ENCODE data around the gene PSTK.
A peak's percentile ranks its signal among the peaks of the same experiment; 100 is the strongest.

Gene PSTK

DNA sequence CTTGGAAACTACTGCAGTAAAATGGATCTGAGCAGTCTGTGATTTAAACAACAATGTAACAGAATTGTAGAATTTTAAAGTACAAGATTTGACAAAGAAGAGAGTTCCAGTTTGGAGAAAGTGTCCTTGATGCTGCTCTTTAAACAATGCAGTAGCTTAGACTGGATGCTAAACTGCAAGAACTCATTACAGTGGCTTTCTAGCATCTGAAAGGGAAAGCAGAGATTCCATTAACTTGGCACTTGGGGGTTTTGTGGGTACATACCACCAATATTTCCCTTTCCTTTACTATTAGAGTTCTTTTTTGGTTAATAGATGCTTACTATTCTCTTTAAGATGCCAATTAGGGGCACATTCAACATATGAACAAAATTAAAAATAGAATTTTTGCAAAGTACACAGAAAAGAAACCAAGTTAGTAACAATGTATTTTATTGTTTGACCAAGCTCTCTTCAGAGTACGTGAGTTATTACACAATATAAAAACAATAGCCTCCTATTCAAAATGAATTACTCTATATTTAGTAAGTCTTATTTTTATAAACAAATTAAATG, 11.9 kb downstream of the PSTK start:
- DNase-seq (ENCODE audit: low spot score), result no peak

DNA sequence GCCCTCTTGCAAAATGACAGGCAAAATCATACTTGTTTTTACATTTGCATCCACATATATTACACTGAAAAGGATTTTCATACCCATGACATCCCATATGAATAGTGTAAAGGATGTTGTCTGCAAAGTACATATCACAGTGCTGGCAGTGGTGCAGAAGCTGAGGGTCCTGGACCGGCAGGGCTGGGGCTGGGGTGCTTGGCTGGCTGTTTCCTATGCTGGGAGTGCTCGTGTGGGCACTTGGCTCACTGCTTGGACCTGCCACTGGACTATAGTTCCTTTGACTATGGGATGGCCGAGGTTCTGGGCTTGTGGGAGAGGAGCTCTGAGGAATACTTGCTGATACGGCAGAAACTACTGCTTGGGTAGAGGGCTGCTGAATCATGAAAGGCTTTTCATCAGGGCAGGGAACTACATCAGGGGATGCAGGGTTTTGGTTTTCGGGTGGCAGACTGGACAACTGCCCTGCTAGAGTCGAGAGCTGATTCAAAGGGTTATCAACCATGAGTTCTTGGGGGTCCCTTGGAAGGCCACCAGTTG, 13.7 kb downstream of the PSTK start:
- no peak for DNase-seq (ENCODE audit: low spot score)

DNA sequence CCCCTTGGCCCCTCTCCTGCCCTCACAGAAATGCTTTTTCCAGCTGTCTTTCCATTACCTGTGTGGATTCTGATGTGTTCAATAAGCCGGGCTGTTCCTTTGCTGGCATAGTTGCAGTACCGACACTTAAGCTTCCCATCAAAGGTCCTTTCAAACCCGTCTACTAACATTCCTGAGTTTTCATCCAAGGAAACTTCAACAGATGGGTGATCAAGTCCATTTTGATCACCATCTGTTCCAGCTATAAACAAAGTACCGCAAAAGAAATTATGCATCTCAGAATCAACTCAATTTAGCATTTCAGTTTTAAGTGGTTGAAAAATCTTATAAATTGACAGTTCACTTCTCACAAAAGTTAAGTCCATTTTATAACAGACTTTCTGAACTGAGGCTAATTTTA, 15.7 kb downstream of the PSTK start:
- DNase-seq (ENCODE audit: low spot score), result no peak

- DNase-seq (ENCODE audit: low spot score), result no peak
Measured at GRCh38 chr10:122997864-122998263, 17.7 kb downstream of the PSTK start.

DNA sequence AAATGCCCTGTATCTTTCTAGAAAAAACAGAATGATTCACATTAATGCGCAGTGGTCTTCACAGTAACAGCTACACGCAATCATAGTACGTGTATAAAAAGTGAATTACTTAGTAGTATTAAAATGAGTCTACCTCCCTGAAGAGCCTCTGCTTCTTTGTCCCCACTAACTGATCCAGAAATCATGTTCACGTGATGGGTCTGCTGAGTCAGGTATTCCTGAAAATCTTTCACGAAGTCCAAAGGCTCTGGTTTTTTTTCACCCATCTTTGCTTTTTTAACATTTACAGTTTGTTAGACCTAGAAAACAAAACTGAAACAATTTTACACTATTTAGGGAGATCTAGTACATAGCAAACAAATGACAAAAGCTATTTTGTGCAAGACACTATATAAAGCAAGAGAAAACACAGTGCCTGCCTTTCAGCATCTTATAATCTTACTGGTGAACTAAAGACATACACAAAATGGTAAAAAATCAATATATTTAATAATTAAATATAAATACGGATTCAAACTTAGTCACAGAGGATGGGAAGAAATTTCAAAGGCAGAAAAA, 18.2 kb downstream of the PSTK start:
- DNase-seq (ENCODE audit: low spot score), result no peak

DNA sequence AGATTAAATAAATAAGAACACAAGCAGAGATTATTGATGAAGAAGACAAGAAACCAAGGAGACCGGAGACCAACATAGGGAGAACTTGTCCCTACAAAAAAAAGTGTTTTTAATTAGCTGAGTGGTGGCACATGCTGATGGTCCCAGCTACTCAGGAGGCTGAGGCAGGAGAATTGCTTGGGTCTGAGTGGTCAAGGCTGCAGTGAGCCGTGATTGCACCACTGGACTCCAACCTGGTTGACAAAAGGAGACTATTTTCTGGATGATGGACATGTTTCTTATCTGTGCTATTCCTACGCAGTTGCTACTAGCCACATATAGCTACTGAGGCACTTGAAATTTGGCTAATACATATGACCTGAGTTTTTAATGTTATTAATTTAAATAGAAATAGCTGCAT, 18.7 kb downstream of the PSTK start:
- DNase-seq (ENCODE audit: low spot score), result no peak

DNA sequence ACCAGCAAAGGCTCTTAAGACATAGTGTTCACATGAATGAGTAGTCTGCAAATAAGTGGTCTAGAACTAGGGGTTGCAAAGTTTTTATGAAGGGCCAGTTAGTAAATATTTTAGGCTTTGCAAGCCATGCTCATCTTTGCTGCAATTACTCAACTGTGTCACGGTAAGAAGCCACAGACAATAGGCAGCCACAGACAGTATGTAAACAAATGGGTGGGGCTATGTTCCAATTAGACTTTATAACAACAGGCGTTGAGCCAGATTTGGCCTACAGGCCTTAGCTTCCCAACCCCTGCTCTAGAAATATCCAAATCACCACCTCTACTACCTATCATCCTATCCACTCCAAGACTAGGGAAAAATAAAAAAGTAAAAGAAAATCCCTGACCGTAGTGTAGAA, 19.1 kb downstream of the PSTK start:
- no peak for DNase-seq (ENCODE audit: low spot score)

DNA sequence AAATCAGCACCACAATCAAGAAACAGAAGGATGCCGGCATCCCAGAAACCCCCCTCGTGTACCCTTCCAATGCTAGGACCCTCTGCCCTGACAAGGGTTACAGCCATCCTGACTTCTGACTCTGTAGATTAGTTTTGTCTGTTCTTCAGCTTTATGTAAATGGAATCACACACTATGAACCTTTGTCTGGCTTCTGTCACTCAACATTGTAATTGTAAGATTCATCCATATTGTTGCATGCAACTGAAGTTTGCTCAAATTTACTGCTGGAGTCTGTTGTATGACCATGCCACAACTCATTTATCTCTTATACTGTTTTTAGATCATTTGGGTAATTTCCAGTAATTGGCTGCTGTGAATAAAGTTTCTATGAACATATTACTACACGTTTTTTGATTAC, 20.0 kb downstream of the PSTK start:
- DNase-seq (ENCODE audit: low spot score), result no peak

DNA sequence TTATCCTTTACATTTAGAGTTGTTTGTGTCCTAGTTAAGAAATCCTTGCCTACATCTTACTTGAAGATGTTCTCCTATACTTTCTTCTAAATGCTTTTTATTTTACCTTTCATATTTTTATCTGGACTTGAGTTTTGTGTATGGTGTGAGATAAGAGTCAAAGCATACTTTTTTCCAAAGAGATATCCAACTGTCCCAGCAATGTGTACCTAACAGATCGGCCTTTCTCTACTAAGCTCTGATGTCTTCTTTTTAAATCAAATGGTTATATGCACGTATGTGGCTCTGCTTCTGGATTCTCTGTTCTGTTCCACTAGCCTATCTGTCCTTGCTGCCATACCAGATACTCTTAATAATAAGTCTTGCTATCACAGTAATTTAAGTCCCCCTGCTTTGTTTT, 21.2 kb downstream of the PSTK start:
- DNase-seq (ENCODE audit: low spot score), result no peak

DNA sequence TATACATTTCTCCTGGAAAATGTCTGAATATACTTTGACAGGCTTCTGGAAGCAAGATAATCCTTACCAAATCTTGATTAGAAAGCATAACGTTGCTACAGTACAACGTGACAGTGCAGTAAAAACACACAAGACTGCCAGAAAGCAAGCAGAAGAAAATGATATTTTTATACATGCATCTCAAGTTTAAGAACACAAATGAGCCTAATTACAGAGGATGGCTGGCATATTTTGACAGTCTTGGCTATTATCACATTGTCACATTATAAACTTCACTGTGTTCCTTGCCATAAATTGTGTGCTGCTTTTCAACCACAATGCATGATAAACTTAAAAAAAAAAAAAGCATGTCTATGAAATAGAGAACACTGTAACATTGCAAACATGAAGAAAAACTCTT, 24.1 kb downstream of the PSTK start:
- DNase-seq (ENCODE audit: low spot score), result no peak

DNA sequence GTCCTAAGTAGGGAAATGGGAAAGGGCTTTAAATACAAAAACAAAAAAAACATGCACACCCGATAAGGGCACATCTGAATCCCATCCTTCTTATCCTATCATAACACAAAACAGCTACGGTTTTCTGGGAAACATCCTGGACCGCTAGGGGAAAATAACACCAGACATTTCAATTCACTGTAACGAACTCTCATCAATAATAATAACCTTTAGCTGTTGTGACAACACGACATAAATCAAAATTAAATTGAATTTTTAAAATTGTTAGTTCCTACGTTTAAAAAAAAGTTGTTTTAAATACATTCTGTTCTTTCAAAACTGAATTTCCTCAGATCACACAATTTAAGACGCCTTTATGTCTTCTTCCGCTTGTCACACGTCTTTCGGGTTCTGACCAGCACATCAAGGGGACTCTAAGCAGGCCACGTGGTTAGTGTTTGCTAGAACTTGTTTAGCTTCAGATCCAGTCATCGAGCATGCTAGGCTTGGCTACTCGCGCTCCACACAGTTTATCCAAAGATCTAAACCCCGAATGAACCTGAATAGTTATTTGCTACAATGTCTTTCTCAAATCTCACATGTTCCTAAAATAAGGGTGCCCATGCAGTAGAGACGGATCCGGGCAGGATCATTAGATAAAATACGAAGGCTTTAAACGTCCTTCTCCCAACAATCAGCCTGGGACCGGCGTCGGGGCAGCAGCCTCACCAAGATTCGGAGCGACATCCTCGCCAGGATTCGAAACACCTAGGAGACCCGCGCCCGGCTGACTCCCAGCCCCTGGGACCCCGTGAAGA, 27.6 kb downstream of the PSTK start:
- DNase-seq (ENCODE audit: low spot score), result peak; percentile 71

GRCh38 chr10:123008355-123009104, 28.3 kb downstream of the PSTK start, which contains the start of the genes ACADSB and IKZF5:
Gene ACADSB, plus strand, starts transcription at chr10:123009006. Its CDS starts 24 bp downstream, at chr10:123009030.
Gene IKZF5, minus strand, starts transcription at chr10:123008795. Its CDS starts 10,170 bp downstream, at chr10:122998625.
- peak; percentile 98 for DNase-seq (ENCODE audit: low spot score)

GRCh38 chr10:123009105-123009820, 29.1 kb downstream of the PSTK start:
- DNase-seq (ENCODE audit: low spot score), result peak; percentile 19

DNA sequence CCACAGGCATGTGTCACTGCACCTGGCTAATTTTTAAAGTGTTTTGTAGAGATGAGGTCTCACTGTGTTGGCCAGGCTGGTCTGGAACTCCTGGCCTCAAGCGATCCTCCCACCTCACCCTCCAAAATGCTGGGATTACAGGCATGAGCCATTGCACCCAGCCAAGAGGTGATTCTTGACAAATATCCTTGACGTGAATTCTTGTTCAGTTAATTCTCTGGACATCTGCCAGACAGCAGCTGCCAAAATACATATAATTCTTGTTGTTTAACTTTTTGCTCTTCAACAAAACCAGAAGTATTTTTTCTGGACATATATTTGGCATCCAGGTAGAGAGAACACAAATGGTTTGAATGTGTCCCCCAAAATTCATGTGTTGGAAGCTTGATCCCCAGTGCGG, 31.8 kb downstream of the PSTK start:
- no peak for DNase-seq (ENCODE audit: low spot score)

DNA sequence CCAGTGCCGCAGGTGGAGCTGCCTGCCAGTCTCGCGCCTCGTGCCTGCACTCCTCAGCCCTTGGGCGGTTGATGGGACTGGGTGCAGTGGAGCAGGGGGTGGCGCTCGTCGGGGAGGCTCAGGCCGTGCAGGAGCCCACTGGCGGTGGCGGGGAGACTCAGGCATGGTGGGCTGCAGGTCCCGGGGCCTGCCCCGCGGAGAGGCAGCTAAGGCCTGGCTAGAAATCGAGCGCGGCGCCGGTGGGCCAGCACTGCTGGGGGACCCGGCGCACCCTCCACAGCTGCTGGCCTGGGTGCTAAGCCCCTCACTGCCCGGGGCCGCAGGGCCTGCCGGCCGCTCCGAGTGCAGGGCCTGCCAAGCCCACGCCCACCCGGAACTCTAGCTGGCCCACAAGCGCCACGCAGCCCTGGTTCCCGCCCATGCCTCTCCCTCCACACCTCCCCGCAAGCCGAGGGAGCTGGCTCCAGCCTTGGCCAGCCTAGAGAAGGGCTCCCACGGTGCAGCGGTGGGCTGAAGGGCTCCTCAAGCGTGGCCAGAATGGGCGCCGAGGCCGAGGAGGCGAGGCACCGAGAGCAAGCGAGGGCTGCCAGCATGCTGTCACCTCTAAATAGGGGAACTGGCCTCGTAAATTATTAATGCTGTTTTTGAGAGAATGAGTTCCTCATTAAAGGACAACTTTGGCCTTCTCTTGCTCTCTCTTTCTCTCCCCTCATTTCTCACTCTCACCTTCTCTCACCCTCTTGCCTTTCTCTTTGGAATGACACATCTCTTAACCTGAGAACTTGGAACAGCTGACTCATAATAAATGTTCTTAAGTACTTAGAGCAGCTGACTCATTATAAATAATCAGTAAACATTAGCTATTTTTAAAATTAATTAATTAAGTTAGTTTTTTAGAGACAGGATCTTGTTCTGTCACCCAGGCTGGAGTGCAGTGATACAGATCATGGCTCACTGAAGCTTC, 33.5 kb downstream of the PSTK start:
- DNase-seq (ENCODE audit: low spot score), result no peak

GRCh38 chr10:123014772-123015171, 34.6 kb downstream of the PSTK start:
- no peak for DNase-seq (ENCODE audit: low spot score)

- no peak for DNase-seq (ENCODE audit: low spot score)
Measured at GRCh38 chr10:123016228-123016627, 36.0 kb downstream of the PSTK start.

DNA sequence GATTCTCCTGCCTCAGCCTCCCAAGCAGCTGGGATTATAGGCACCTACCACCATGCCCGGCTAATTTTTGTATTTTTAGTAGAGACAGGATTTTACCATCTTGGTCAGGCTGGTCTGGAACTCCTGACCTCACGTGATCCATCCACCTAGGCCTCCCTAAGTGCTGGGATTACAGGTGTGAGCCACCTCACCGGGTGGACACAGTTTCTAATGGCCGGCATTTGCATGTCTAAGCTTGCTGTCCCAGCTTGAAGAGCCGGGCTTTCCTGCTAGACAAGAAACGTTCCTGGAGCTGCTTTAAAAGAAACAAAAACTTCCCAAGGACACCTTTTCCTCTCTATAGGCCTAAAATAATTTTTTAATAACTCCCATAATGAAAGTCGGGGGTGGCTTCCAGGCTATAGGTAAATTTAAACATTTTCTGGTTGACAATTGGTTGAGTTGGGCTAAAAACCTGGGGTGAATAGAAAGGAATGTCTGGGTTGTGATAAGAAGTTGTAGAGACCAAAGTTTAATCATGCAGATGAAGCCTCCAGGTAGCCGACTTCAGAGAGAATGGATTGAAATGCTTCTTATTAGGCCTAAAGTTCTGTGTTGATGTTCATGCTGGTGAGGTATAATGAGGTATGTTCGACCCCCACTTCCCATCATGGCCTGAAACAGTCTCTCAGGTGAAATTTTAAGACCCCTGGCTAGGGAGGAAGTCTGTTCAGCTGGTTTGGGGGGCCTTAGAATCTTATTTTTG, 37.4 kb downstream of the PSTK start:
- no peak for DNase-seq (ENCODE audit: low spot score)

- no peak for DNase-seq (ENCODE audit: low spot score)
Measured at GRCh38 chr10:123018531-123018930, 38.3 kb downstream of the PSTK start.

DNA sequence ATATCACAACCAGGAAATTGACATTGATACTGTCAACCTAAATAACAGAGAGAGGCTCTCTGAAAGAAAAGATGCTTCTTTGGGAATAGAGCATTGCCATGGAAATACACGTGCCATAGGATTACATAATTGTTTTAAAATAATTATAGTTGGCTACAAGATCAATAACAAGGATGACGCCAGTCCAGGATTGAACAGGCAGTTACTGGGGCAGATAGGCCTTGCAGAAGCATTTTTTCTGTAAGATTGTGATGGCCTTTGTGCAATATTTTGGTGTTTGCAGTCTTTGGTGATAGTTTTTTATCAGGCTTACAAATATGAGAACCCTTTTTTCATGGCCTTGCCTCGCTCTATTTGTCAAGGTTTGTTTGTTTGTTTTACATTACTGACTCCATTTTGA, 39.1 kb downstream of the PSTK start:
- DNase-seq (ENCODE audit: low spot score), result no peak

Measured in Ammon's horn (tissue), 1 donor.